Vagina (tissue), 2 donors: ENCODE data around the gene ZBTB22. TPM values are rescaled to one million over a fixed set of nuclear protein-coding genes. Genes with fewer than 3 reads are reported as not detected.

Experiments used
- DNase-seq, 2 donors: peaks; one replicate each; pipeline ENCODE4 v3.0.0-alpha.2; 2017; ENCODE audit errors: extremely low spot score in 2 of 2
- H3K27ac ChIP-seq: fragments of 200-600 bp; sonication (generic); one replicate; pipeline ENCODE4 v1.5.1; 2019
- H3K27me3 ChIP-seq: fragments of 200-600 bp; sonication (generic); one replicate; pipeline ENCODE4 v1.5.1; 2019
- H3K36me3 ChIP-seq, 2 donors: fragments of 200-600 bp; sonication (generic); one replicate each; pipeline ENCODE4 v1.5.1; 2017 to 2019
- H3K4me1 ChIP-seq: fragments of 200-600 bp; sonication (generic); one replicate; pipeline ENCODE4 v1.5.1; 2019
- H3K4me3 ChIP-seq, 2 donors: fragments of 200-600 bp; sonication (generic); 1 replicate in 1 of 2; 2 replicates in 1 of 2; pipeline ENCODE4 v1.5.1; 2016 to 2019
- H3K9me3 ChIP-seq: fragments of 200-600 bp; sonication (generic); one replicate; pipeline ENCODE4 v1.5.1; 2019
- POLR2A ChIP-seq, 2 donors: fragments of 450-650 bp; IDR thresholded peaks; one replicate each; pipeline ENCODE4 v1.6.1; 2017; ENCODE audit warnings: antibody characterized with exemption in 2 of 2, mild to moderate bottlenecking in 2 of 2, moderate library complexity in 2 of 2
- POLR2AphosphoS5 ChIP-seq, 2 donors: sonication (generic); formaldehyde crosslinking; IDR thresholded peaks; one replicate each; pipeline ENCODE4 v1.9.0; 2017; ENCODE audit warnings: antibody characterized with exemption in 2 of 2, mild to moderate bottlenecking in 2 of 2, low read depth in 1 of 2; ENCODE audit not compliant: insufficient read depth in 1 of 2
- intact Hi-C: fragments of 100-400 bp; cut with DNase I; formaldehyde crosslinking; loops from one replicate; pipeline ENCODE4 v1.15.1; 2023
- total RNA-seq: library from RNA; depleted of rRNA; stranded (reverse); fragments of >200 nt; gene quantifications from one replicate; pipeline ENCODE4 v1.2.3, GENCODE V29; 2016
- TF ChIP-seq, protein P1 (sequence below), 3 experiments: fragments of 450-650 bp in 2 of 3; fragments of 200-600 bp in 1 of 3; sonication (generic) in 1 of 3; IDR thresholded peaks; one replicate each; pipeline ENCODE4 v1.5.1; 2017 to 2019; ENCODE audit warnings: antibody characterized with exemption in 3 of 3, mild to moderate bottlenecking in 2 of 3, moderate library complexity in 2 of 3

ZBTB22 gene
- total RNA-seq, 1 donor from 2014 or later: 18.4 TPM

DNA sequence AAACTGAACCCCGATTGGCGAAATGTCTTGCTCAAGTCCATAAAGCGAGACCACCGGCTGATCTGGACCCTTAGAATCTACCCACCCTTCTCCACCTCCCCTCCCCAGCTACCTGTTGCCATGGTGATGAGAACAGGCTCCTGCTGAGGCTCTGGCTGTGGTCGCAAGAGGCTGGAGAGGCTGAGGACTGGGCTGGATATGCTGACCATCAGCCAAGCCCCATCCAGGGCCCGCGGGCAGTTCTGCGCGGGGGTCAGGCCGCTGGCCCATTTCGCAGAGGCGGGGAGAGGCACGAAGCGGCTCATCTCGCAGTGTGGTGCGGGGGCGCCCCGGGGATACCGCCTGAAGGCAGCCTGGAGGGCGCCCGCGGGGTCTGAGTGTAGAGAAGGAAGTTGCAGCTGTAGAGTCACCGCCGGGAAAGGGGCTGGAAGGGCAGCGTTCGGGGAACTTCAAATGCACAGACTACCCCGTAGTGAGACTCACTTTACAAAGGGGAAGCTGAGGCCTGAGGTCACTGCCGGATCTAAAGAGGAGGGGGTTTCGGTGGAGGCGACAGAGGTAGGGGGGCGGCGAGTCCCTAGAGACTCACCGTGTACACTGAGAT, 4.3 kb downstream of the ZBTB22 start:
- Histone ChIP-seq H3K27ac (peak overlapping the region; percentile 99), H3K27me3 (no peaks in the 10 kb centered on the region), H3K4me3 (peak overlapping the region; percentile 73 to 93), H3K4me1 (peaks cover 54% of the 10 kb centered on the region), H3K9me3 (no peaks in the 10 kb centered on the region), H3K36me3 (no peaks in the 10 kb centered on the region)
- peak in 1 of 2 donors; percentile 87 for DNase-seq
- TF ChIP-seq POLR2A (IDR thresholded peaks at IDR 0.05): no peak
- TF ChIP-seq POLR2AphosphoS5 (IDR thresholded peaks at IDR 0.05; ENCODE audit: insufficient read depth in 1 of 2, low read depth in 1 of 2): no peak
- TF ChIP-seq, protein P1, sequence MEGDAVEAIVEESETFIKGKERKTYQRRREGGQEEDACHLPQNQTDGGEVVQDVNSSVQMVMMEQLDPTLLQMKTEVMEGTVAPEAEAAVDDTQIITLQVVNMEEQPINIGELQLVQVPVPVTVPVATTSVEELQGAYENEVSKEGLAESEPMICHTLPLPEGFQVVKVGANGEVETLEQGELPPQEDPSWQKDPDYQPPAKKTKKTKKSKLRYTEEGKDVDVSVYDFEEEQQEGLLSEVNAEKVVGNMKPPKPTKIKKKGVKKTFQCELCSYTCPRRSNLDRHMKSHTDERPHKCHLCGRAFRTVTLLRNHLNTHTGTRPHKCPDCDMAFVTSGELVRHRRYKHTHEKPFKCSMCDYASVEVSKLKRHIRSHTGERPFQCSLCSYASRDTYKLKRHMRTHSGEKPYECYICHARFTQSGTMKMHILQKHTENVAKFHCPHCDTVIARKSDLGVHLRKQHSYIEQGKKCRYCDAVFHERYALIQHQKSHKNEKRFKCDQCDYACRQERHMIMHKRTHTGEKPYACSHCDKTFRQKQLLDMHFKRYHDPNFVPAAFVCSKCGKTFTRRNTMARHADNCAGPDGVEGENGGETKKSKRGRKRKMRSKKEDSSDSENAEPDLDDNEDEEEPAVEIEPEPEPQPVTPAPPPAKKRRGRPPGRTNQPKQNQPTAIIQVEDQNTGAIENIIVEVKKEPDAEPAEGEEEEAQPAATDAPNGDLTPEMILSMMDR (IDR thresholded peaks at IDR 0.05): no peak
- intact Hi-C loops: no loop called here

DNA sequence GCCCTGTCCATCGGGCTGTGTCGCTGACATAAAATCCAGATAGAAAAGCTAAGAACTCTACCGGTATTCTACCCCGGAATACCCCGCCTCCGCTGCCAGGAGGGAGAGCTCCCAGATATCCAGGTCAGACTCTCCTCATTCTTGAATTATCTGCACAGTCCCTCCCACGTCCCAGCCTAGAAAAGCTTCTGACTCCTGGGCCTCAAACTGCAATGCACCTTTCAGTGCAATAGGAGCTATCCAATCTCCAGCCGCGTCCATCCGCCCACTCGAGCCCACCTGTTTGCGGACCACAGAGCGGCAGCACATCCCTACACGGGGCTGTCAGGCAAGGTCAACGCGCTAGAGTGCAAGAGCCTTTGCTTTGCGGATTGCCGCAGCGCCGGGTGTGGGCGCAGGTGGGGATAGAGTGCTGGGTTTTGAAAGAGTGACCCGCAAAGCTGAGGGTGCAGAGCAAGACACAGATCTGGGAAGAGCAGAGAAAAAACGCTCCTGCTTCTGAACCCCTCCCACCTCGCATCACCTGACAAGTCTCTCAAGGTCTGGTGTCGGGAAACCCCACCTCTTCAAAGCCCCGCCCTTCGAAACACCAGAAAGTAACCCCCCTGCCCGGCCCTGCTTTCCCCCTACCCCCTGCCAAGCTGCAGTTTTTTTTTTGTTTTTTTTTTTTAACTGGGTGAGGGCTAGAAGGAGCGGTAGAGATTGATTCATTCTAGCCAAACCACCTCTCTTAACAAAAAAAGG, 5.0 kb downstream of the ZBTB22 start:
- intact Hi-C loops: no loop called here
- Histone ChIP-seq H3K4me3 (peak overlapping the region; percentile 73 to 93), H3K27me3 (no peaks in the 10 kb centered on the region), H3K27ac (peak overlapping the region; percentile 99), H3K4me1 (peaks cover 52% of the 10 kb centered on the region), H3K9me3 (no peaks in the 10 kb centered on the region), H3K36me3 (no peaks in the 10 kb centered on the region)
- TF ChIP-seq POLR2A (IDR thresholded peaks at IDR 0.05): no peak
- TF ChIP-seq, protein P1 (IDR thresholded peaks at IDR 0.05): no peak
- TF ChIP-seq POLR2AphosphoS5 (IDR thresholded peaks at IDR 0.05; ENCODE audit: insufficient read depth in 1 of 2, low read depth in 1 of 2): peak; percentile 29 to 58
- DNase-seq: peak in 1 of 2 donors; percentile 92

DNA sequence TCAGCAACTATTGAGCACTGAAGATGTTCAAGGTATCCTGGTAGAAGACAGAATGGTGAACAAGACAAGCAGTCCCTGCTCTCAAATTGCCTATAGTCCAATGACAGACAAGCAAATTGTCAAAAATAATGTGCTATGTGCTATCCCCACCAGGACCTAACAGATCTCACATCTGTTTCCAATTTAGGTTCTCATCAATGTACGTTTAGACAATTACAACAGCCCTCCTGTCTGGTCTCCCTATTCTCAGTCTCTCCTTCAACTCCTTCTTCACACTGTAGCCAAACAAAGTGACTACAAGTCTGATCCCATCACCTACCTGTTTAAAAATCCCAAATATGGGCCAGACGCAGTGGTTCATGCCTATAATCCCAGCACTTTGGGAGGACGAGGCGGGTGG, 11.2 kb downstream of the ZBTB22 start:
- no peaks in the 10 kb centered on the region for H3K9me3 ChIP-seq
- no peak overlapping the region for H3K4me3 ChIP-seq
- TF ChIP-seq POLR2A (IDR thresholded peaks at IDR 0.05) (no peak), POLR2AphosphoS5 (IDR thresholded peaks at IDR 0.05; ENCODE audit: insufficient read depth in 1 of 2, low read depth in 1 of 2) (no peak)
- TF ChIP-seq, protein P1 (IDR thresholded peaks at IDR 0.05): no peak
- H3K4me1 ChIP-seq: peaks cover 6% of the 10 kb centered on the region
- intact Hi-C loops: no loop called here
- DNase-seq: no peak
- H3K36me3 ChIP-seq: peaks cover 0 to 33% of the 10 kb centered on the region in 2 donors
- no peak overlapping the region for H3K27ac ChIP-seq
- no peaks in the 10 kb centered on the region for H3K27me3 ChIP-seq

DNA sequence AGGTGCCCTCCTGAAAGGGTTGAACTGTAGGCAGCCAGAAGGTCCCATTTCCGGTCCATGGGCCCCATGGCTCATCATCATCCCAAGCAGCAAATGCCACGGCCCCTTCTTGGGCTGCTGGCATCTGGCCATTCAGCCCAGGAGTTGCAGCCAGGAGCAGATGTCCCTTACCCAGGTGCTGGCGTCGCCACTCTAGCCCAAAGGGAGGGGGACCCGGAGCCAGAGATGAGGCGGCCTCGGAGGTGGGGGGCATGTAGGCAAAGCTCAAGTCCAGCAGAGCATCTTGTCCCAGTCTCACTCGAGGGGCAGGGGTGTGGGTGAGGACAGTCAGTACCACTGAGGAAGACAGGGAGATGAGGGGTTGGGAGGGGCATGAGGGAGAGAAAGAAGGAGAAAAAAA, 12.5 kb downstream of the ZBTB22 start:
- no peaks in the 10 kb centered on the region for H3K9me3 ChIP-seq
- H3K27me3 ChIP-seq: no peaks in the 10 kb centered on the region
- no peak for DNase-seq
- H3K4me1 ChIP-seq: peaks cover 8% of the 10 kb centered on the region
- no peak for TF ChIP-seq POLR2AphosphoS5 (IDR thresholded peaks at IDR 0.05; ENCODE audit: insufficient read depth in 1 of 2, low read depth in 1 of 2)
- TF ChIP-seq, protein P1 (IDR thresholded peaks at IDR 0.05): no peak
- TF ChIP-seq POLR2A (IDR thresholded peaks at IDR 0.05): no peak
- intact Hi-C loops: no loop called here
- no peak overlapping the region for H3K4me3 ChIP-seq
- peaks cover 0 to 33% of the 10 kb centered on the region in 2 donors for H3K36me3 ChIP-seq
- H3K27ac ChIP-seq: no peak overlapping the region

DNA sequence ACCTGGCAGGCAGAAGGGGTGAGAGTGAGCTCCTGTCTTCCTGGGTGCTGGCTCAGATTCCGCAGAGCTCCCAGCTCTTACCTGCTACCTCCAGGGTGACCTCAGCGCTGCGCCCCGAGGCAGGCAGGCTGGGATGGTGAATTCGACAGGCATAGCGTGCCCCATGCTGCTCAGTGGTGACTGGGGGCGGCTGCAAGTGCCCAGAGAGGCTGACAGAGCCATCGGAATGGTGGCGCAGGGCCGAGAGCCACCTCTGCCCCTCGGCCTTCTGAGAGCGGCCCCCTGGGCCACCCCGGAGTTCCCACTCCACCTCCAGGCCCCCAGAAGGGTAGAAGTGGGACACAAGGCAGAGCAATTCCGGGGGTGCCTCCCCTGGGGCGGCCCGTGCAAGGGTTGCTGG, 13.3 kb downstream of the ZBTB22 start:
- no peak for DNase-seq
- Histone ChIP-seq H3K36me3 (peaks cover 0 to 33% of the 10 kb centered on the region in 2 donors), H3K4me1 (peaks cover 12% of the 10 kb centered on the region), H3K27ac (no peak overlapping the region), H3K9me3 (no peaks in the 10 kb centered on the region), H3K27me3 (no peaks in the 10 kb centered on the region), H3K4me3 (no peak overlapping the region)
- TF ChIP-seq POLR2A (IDR thresholded peaks at IDR 0.05) (no peak), POLR2AphosphoS5 (IDR thresholded peaks at IDR 0.05; ENCODE audit: insufficient read depth in 1 of 2, low read depth in 1 of 2) (no peak)
- TF ChIP-seq, protein P1 (IDR thresholded peaks at IDR 0.05): no peak
- intact Hi-C loops: no loop called here
